Osteoblast (primary cell): ENCODE results near the gene RASGRF2. TPM values are rescaled to one million over a fixed set of nuclear protein-coding genes. Genes with fewer than 3 reads are reported as not detected.

Experiments
- DNase-seq: peaks from one replicate; pipeline ENCODE4 v3.0.0; 2011; ENCODE audit warnings: low spot score, mixed read lengths; ENCODE audit not compliant: insufficient read length; ENCODE audit errors: missing footprints
- H2AFZ ChIP-seq: 2 replicates; pipeline ENCODE4 v1.6.0; 2011; ENCODE audit warnings: mild to moderate bottlenecking, low read length
- H3K27ac ChIP-seq: 2 replicates; pipeline ENCODE4 v1.5.1; 2011; ENCODE audit warnings: mild to moderate bottlenecking, low read depth, low read length, moderate library complexity
- H3K27me3 ChIP-seq: 2 replicates; pipeline ENCODE4 v1.6.0; 2012; ENCODE audit warnings: mild to moderate bottlenecking, control low read depth, inconsistent platforms, low read length, moderate library complexity; ENCODE audit not compliant: insufficient read depth
- H3K36me3 ChIP-seq: 2 replicates; pipeline ENCODE4 v1.5.1; 2011; ENCODE audit warnings: mild to moderate bottlenecking, low read length, control low read depth, moderate library complexity; ENCODE audit not compliant: insufficient read depth
- H3K4me1 ChIP-seq: 2 replicates; pipeline ENCODE4 v1.5.1; 2011; ENCODE audit warnings: mild to moderate bottlenecking, low read length, control low read depth, moderate library complexity; ENCODE audit not compliant: insufficient read depth
- H3K4me2 ChIP-seq: 2 replicates; pipeline ENCODE4 v1.6.0; 2011; ENCODE audit warnings: mild to moderate bottlenecking, low read length; ENCODE audit not compliant: insufficient read depth
- H3K4me3 ChIP-seq: fragments of 200-600 bp; sonication (generic); 3 replicates; pipeline ENCODE4 v1.5.1; 2012; ENCODE audit warnings: mild to moderate bottlenecking, low read length, inconsistent platforms; ENCODE audit not compliant: insufficient read depth
- H3K79me2 ChIP-seq: 2 replicates; pipeline ENCODE4 v1.6.0; 2012; ENCODE audit warnings: mild to moderate bottlenecking, low read length, control low read depth, inconsistent platforms; ENCODE audit not compliant: insufficient read depth
- H3K9me3 ChIP-seq: 2 replicates; pipeline ENCODE4 v1.5.1; 2011; ENCODE audit warnings: low read depth, low read length, control low read depth
- H4K20me1 ChIP-seq: 2 replicates; pipeline ENCODE4 v1.6.0; 2012; ENCODE audit warnings: mild to moderate bottlenecking, low read length, control low read depth; ENCODE audit not compliant: insufficient read depth
- CTCF ChIP-seq: IDR thresholded peaks from 2 replicates; pipeline ENCODE4 v1.5.1; 2011; ENCODE audit warnings: mild to moderate bottlenecking, low read depth, low read length, moderate library complexity; ENCODE audit errors: extremely low read depth
- total RNA-seq: library from RNA; depleted of rRNA; stranded (reverse); fragments of >200 nt; gene quantifications from 2 replicates; pipeline ENCODE4 v1.2.3, GENCODE V29; 2012

Gene RASGRF2
- total RNA-seq, 1 donor, result under 0.01 TPM

GRCh38 chr5:81038495-81038894 is 78.3 kb downstream of the RASGRF2 start:
- H3K27ac ChIP-seq, result no peak overlapping the region
- H3K4me2 ChIP-seq, result no peak overlapping the region
- no peak for TF ChIP-seq CTCF
- no peak for DNase-seq
- no peak overlapping the region for H3K4me3 ChIP-seq
- H3K9me3 ChIP-seq, result no peaks in the 10 kb centered on the region
- peaks cover 2% of the 10 kb centered on the region for H3K27me3 ChIP-seq
- no peak overlapping the region for H2AFZ ChIP-seq
- H3K4me1 ChIP-seq, result no peaks in the 10 kb centered on the region
- H4K20me1 ChIP-seq, result no peaks in the 10 kb centered on the region
- H3K36me3 ChIP-seq, result no peaks in the 10 kb centered on the region
- H3K79me2 ChIP-seq, result no peaks in the 10 kb centered on the region

GRCh38 chr5:81044868-81045267 is 84.7 kb downstream of the RASGRF2 start:
- DNase-seq, result peak; percentile 3
- Histone ChIP-seq H4K20me1 (no peaks in the 10 kb centered on the region), H3K27me3 (peaks cover 6% of the 10 kb centered on the region), H3K36me3 (no peaks in the 10 kb centered on the region), H3K27ac (no peak overlapping the region), H3K4me2 (no peak overlapping the region), H3K79me2 (no peaks in the 10 kb centered on the region), H3K4me3 (no peak overlapping the region), H2AFZ (no peak overlapping the region), H3K9me3 (no peaks in the 10 kb centered on the region), H3K4me1 (no peaks in the 10 kb centered on the region)
- no peak for TF ChIP-seq CTCF

GRCh38 chr5:81045389-81045807 is 85.2 kb downstream of the RASGRF2 start:
- TF ChIP-seq CTCF, result no peak
- no peaks in the 10 kb centered on the region for H3K79me2 ChIP-seq
- H3K4me1 ChIP-seq, result no peaks in the 10 kb centered on the region
- H4K20me1 ChIP-seq, result no peaks in the 10 kb centered on the region
- no peaks in the 10 kb centered on the region for H3K9me3 ChIP-seq
- no peak overlapping the region for H3K27ac ChIP-seq
- no peak overlapping the region for H3K4me2 ChIP-seq
- H3K27me3 ChIP-seq, result peaks cover 6% of the 10 kb centered on the region
- H2AFZ ChIP-seq, result no peak overlapping the region
- no peak for DNase-seq
- H3K4me3 ChIP-seq, result no peak overlapping the region
- H3K36me3 ChIP-seq, result no peaks in the 10 kb centered on the region

- Histone ChIP-seq H3K27ac (no peak overlapping the region), H2AFZ (no peak overlapping the region), H3K4me1 (no peaks in the 10 kb centered on the region), H3K4me2 (no peak overlapping the region), H3K9me3 (no peaks in the 10 kb centered on the region), H3K36me3 (no peaks in the 10 kb centered on the region), H3K79me2 (no peaks in the 10 kb centered on the region), H4K20me1 (no peaks in the 10 kb centered on the region), H3K4me3 (no peak overlapping the region), H3K27me3 (peaks cover 6% of the 10 kb centered on the region)
- TF ChIP-seq CTCF, result no peak
- no peak for DNase-seq
Observed at GRCh38 chr5:81046041-81046440, 85.9 kb downstream of the RASGRF2 start.
